Subcutaneous abdominal adipose tissue (tissue), 5 donors: ENCODE measurements around the gene LTF.

ENCODE experiments used
- H3K27ac ChIP-seq: one replicate; pipeline ENCODE4 v1.7.0; 2013; ENCODE audit warnings: low read depth, mild to moderate bottlenecking, inconsistent platforms, low read length, moderate library complexity
- H3K27me3 ChIP-seq, 5 donors: one replicate each; pipeline ENCODE4 v1.7.0; 2013; ENCODE audit warnings: low read length in 5 of 5, inconsistent platforms in 1 of 5; ENCODE audit not compliant: control insufficient read depth in 5 of 5, insufficient read depth in 4 of 5
- H3K36me3 ChIP-seq, 5 donors: one replicate each; pipeline ENCODE4 v1.7.0; 2013; ENCODE audit warnings: low read length in 5 of 5; ENCODE audit not compliant: control insufficient read depth in 5 of 5, insufficient read depth in 5 of 5
- H3K4me1 ChIP-seq, 5 donors: one replicate each; pipeline ENCODE4 v1.7.0; 2013; ENCODE audit warnings: low read length in 5 of 5, mild to moderate bottlenecking in 3 of 5, moderate library complexity in 1 of 5; ENCODE audit not compliant: control insufficient read depth in 5 of 5, insufficient read depth in 5 of 5
- H3K4me3 ChIP-seq, 5 donors: one replicate each; pipeline ENCODE4 v1.7.0; 2013; ENCODE audit warnings: low read length in 5 of 5, low read depth in 1 of 5
- H3K9ac ChIP-seq, 5 donors: one replicate each; pipeline ENCODE4 v1.7.0; 2013; ENCODE audit warnings: low read length in 5 of 5, mild to moderate bottlenecking in 4 of 5, moderate library complexity in 3 of 5
- H3K9me3 ChIP-seq, 5 donors: one replicate each; pipeline ENCODE4 v1.7.0; 2013; ENCODE audit warnings: low read length in 5 of 5; ENCODE audit not compliant: control insufficient read depth in 5 of 5
- donor health status: healthy.
- donor health status: healthy.
- donor health status: healthy.
- donor health status: healthy.
- donor health status: healthy.

LTF gene

GRCh38 chr3:46386205-46386604 lies 78.5 kb downstream of the LTF start:
- no peaks in the 10 kb centered on the region for H3K9me3 ChIP-seq
- no peak overlapping the region for H3K27ac ChIP-seq
- no peak overlapping the region for H3K4me3 ChIP-seq
- peaks cover 0 to 32% (median 15%) of the 10 kb centered on the region in 5 donors for H3K4me1 ChIP-seq
- H3K36me3 ChIP-seq: no peaks in the 10 kb centered on the region
- H3K27me3 ChIP-seq: no peaks in the 10 kb centered on the region
- H3K9ac ChIP-seq: no peak overlapping the region
